OCI-LY7 (cell line): ENCODE measurements around the gene DNAAF2. TPM values are rescaled to one million over a fixed set of nuclear protein-coding genes. Genes with fewer than 3 reads are reported as not detected.

Experiments used
- BruUV-seq: library from RNA; stranded (reverse); fragments of 400-500 nt; replicated peaks from 2 replicates; lab custom pipeline; 2021; lab: Mats Ljungman, UMichigan
- CTCF ChIA-PET: fragments of 300-600 bp; sonication (Branson Sonifier 250); formaldehyde crosslinking; loops from one replicate; lab custom pipeline; 2022; ENCODE audit warnings: antibody characterized with exemption; ENCODE audit not compliant: unreplicated experiment; lab: Charles Lee
- POLR2A ChIA-PET: fragments of 300-600 bp; sonication (Branson Sonifier 250); formaldehyde crosslinking; loops from one replicate; lab custom pipeline; 2022; ENCODE audit warnings: antibody characterized with exemption; lab: Charles Lee
- DNase-seq: peaks from one replicate; pipeline ENCODE4 v3.0.0-alpha.2; 2015; ENCODE audit warnings: low spot score
- H2AFZ ChIP-seq: fragments of 200-600 bp; sonication (generic), shearing (Covaris generic); 2 replicates; pipeline ENCODE4 v1.6.1; 2014; ENCODE audit warnings: mild to moderate bottlenecking, antibody characterized with exemption, low read length, moderate library complexity
- H3K27ac ChIP-seq: fragments of 200-600 bp; sonication (generic); 2 replicates; pipeline ENCODE4 v1.5.1; 2014; ENCODE audit warnings: mixed run types, low read depth, mild to moderate bottlenecking, moderate library complexity, low read length, inconsistent platforms; ENCODE audit not compliant: poor library complexity, severe bottlenecking
- H3K36me3 ChIP-seq: fragments of 200-600 bp; sonication (generic); 2 replicates; pipeline ENCODE4 v1.6.1; 2014; ENCODE audit warnings: mild to moderate bottlenecking, antibody characterized with exemption, low read length, moderate library complexity, mixed read lengths; ENCODE audit not compliant: insufficient read depth
- H3K4me1 ChIP-seq: fragments of 200-600 bp; sonication (generic); 2 replicates; pipeline ENCODE4 v1.5.1; 2014; ENCODE audit warnings: mild to moderate bottlenecking, low read length; ENCODE audit not compliant: insufficient read depth, poor library complexity, severe bottlenecking
- H3K4me2 ChIP-seq: fragments of 200-600 bp; sonication (generic); 2 replicates; pipeline ENCODE4 v1.6.1; 2014; ENCODE audit warnings: mild to moderate bottlenecking, low read length
- H3K4me3 ChIP-seq: fragments of 200-600 bp; sonication (generic); 2 replicates; pipeline ENCODE4 v1.5.1; 2014; ENCODE audit warnings: mild to moderate bottlenecking, low read depth, low read length; ENCODE audit not compliant: poor library complexity, severe bottlenecking
- H3K79me2 ChIP-seq: fragments of 200-600 bp; sonication (generic); 2 replicates; pipeline ENCODE4 v1.6.1; 2016; ENCODE audit warnings: low read depth, mild to moderate bottlenecking, low read length, moderate library complexity, mixed read lengths; ENCODE audit not compliant: insufficient read depth
- H3K9me2 ChIP-seq: fragments of 200-600 bp; sonication (generic); 2 replicates; pipeline ENCODE4 v1.6.1; 2016; ENCODE audit warnings: mild to moderate bottlenecking, low read length, mixed read lengths; ENCODE audit not compliant: insufficient read depth
- H3K9me3 ChIP-seq: fragments of 200-600 bp; sonication (generic); 2 replicates; pipeline ENCODE4 v1.6.1; 2014; ENCODE audit warnings: mild to moderate bottlenecking, mixed run types, low read length, mixed read lengths
- H4K20me1 ChIP-seq: fragments of 200-600 bp; sonication (generic); 2 replicates; pipeline ENCODE4 v1.6.1; 2014; ENCODE audit warnings: mild to moderate bottlenecking, antibody characterized with exemption, low read length, moderate library complexity, mixed read lengths; ENCODE audit not compliant: insufficient read depth
- CTCF ChIP-seq: fragments of 200-600 bp; sonication (generic); conservative IDR thresholded peaks from 2 replicates; pipeline ENCODE4 v1.5.1; 2014; ENCODE audit warnings: mild to moderate bottlenecking, antibody characterized with exemption, low read length, moderate library complexity, mixed read lengths
- EZH2phosphoT487 ChIP-seq: fragments of 200-600 bp; sonication (generic); IDR thresholded peaks from 2 replicates; pipeline ENCODE4 v1.6.1; 2018; ENCODE audit warnings: low read depth, borderline replicate concordance, mild to moderate bottlenecking, mixed run types, antibody characterized with exemption, low read length, moderate library complexity, mixed read lengths
- intact Hi-C: fragments of 100-400 bp; cut with micrococcal nuclease; formaldehyde crosslinking; loops from one replicate; pipeline ENCODE4 v1.10.0; 2022; ENCODE audit not compliant: unreplicated experiment
- total RNA-seq, 2 experiments: library from RNA; depleted of rRNA in 1 of 2; stranded (reverse); fragments of >200 nt in 1 of 2; shearing (Covaris generic) in 1 of 2; gene quantifications; 2 replicates each; pipeline ENCODE4 v1.2.3, GENCODE V29; 2014 to 2022

The DNAAF2 gene
- total RNA-seq, 2 experiments from 2014 or later = 9.7 to 14.7 TPM

GRCh38 chr14:49598485-49599300 lies 36.4 kb downstream of the DNAAF2 start, which contains the start of gene LRR1:
LRR1 (plus strand) TSS chr14:49598940; CDS start chr14:49599021, 81 bp downstream.
- intact Hi-C loops = loop anchor here (1.0 to 10.0 kb wide), 5 partner anchors 22 to 1226 kb away; partner anchors contain the start of genes KLHDC2, MGAT2 and RPL36AL
- H3K4me2 ChIP-seq = peak within 1 kb of the TSS; percentile 80
- peaks cover 69% of the 10 kb centered on the region for H3K79me2 ChIP-seq
- H4K20me1 ChIP-seq = no peaks in the 10 kb centered on the region
- ChIA-PET POLR2A (interaction anchor here (0.9 to 3.3 kb wide), 9 partner anchors 9 to 373 kb away, joined by 3 to 28 read pairs (median 6); partner anchors contain the start of genes DNAAF2, MGAT2, RPL36AL and RPS29), CTCF (interaction anchor here (1.5 kb wide), 1 partner anchor 36 kb away, joined by 5 read pairs; no protein-coding TSS in a partner anchor)
- peaks cover 34% of the 10 kb centered on the region for H3K36me3 ChIP-seq
- H3K4me3 ChIP-seq = peak within 1 kb of the TSS; percentile 99
- peak within 1 kb of the TSS; percentile 94 for H3K27ac ChIP-seq
- H3K9me2 ChIP-seq = no peaks in the 10 kb centered on the region
- BruUV-seq = no TSS peak
- DNase-seq = peak; percentile 88
- no peaks in the 10 kb centered on the region for H3K9me3 ChIP-seq
- TF ChIP-seq CTCF = no peak
- TF ChIP-seq EZH2phosphoT487 = no peak
- H2AFZ ChIP-seq = peak within 1 kb of the TSS; percentile 53; the same call in 1 of the 2 replicates
- H3K4me1 ChIP-seq = peaks cover 40% of the 10 kb centered on the region

- no peaks in the 10 kb centered on the region for H4K20me1 ChIP-seq
- H3K9me3 ChIP-seq = no peaks in the 10 kb centered on the region
- BruUV-seq = no TSS peak
- peak overlapping the region; percentile 53; the same call in 1 of the 2 replicates for H2AFZ ChIP-seq
- DNase-seq = no peak
- H3K4me3 ChIP-seq = peak overlapping the region; percentile 99
- peak overlapping the region; percentile 71 for H3K4me2 ChIP-seq
- H3K4me1 ChIP-seq = peaks cover 45% of the 10 kb centered on the region
- no peaks in the 10 kb centered on the region for H3K9me2 ChIP-seq
- ChIA-PET POLR2A (interaction anchor here (0.6 to 3.3 kb wide), 4 partner anchors 11 to 755 kb away, joined by 3 to 28 read pairs (median 15); partner anchors contain the start of genes MGAT2, RPL36AL and RPS29), CTCF (no interaction called here)
- H3K27ac ChIP-seq = peak overlapping the region; percentile 94
- intact Hi-C loops = loop anchor here (5.0 to 10.0 kb wide), 4 partner anchors 169 to 1227 kb away; partner anchors contain the start of gene KLHDC2
- peaks cover 29% of the 10 kb centered on the region for H3K36me3 ChIP-seq
- TF ChIP-seq EZH2phosphoT487 (no peak), CTCF (no peak)
- H3K79me2 ChIP-seq = peaks cover 66% of the 10 kb centered on the region
These were observed 36.9 kb downstream of the DNAAF2 start for GRCh38 chr14:49598189-49598484.
